GM12873 (cell line): ENCODE data around the gene ZFHX2.
A peak's percentile ranks its signal among the peaks of the same experiment; 100 is the strongest.

Experiments
- TF ChIP-seq, protein P1 (sequence below): IDR thresholded peaks from 2 replicates; pipeline ENCODE4 v1.5.1; 2012; ENCODE audit warnings: low read depth, mild to moderate bottlenecking, moderate library complexity, low read length, control low read depth; ENCODE audit not compliant: insufficient read depth; ENCODE audit errors: missing control alignments

ZFHX2 gene

DNA sequence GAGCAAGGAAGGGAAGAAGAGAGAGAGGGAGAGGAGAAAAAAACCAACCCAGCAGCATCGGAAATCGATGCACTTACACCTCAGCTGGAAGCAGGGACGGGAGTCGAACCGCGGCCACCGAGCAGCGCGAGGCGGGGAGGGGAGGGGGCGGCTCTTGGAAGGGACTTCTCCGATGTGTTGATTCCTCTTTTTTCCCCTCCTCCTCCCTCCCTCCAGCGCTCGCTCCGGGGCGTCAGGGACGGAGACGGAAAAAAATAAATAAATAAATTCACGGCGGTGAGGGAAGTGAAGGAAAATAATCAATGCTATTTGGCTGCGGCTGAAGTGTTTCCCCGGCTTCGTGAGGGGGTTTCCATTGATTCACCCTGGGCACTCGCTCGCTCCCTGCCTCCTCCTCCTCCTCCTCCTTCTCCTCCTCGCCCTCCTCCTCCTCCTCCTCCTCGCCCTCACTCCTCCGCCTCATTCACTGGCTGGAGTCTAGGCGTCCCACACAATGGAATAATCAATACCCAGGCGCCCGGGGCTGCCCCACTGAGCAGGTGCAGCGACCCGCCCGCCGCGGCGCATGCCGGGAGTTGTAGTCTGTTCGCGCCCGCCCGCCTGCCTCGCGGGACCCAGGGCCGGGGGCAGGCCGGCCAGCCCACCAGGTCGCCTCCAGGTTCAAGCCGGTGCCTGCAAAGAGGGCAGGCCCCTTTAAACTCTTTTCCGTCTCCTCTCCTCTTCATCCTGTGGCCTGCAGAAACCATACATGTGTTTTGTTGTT lies at the start of gene ZFHX2:
Gene ZFHX2, minus strand, starts transcription at position 500 of the 763 bp plus-strand sequence. CDS start 16,440 bp downstream, outside the sequence.
- TF ChIP-seq, protein P1, sequence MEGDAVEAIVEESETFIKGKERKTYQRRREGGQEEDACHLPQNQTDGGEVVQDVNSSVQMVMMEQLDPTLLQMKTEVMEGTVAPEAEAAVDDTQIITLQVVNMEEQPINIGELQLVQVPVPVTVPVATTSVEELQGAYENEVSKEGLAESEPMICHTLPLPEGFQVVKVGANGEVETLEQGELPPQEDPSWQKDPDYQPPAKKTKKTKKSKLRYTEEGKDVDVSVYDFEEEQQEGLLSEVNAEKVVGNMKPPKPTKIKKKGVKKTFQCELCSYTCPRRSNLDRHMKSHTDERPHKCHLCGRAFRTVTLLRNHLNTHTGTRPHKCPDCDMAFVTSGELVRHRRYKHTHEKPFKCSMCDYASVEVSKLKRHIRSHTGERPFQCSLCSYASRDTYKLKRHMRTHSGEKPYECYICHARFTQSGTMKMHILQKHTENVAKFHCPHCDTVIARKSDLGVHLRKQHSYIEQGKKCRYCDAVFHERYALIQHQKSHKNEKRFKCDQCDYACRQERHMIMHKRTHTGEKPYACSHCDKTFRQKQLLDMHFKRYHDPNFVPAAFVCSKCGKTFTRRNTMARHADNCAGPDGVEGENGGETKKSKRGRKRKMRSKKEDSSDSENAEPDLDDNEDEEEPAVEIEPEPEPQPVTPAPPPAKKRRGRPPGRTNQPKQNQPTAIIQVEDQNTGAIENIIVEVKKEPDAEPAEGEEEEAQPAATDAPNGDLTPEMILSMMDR, result no peak

DNA sequence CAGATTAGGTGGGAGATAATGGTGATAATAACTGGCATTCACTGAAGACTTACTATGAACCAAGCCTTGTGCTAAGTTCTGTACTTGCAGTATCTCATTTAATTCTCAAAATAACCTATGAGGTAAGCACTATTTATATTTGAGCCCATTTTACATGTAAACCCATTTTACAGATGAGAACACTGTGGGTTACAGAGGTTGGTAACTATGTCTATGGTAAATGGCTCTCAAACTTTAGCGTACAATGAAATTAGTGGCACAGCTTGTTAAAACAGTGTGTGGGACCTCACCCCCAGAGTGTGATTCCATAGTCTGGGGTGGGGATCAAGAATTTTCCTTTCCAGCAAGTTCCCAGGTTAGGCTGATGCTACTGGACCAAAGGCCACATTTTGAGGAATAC lies 49.2 kb upstream of the ZFHX2 start:
- TF ChIP-seq, protein P1, result no peak

DNA sequence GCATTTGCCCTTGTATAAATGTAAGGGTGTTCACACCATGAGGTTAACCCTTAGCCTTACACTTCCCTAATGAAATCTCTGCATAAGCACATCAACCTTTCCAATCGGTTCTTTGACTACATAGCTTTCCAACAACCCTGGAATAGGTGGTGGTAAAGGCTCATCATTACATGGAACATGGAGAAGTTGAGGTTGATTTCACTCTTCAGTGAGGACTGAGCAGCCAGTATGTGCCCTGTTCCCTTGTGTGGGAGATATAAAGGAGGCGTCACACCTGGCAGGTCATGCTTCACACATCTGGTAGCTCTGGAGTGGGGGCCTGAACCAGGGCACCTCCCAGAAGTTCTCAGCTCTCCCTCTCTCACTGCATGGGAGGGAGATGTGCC lies 48.8 kb upstream of the ZFHX2 start:
- TF ChIP-seq, protein P1, result no peak

DNA sequence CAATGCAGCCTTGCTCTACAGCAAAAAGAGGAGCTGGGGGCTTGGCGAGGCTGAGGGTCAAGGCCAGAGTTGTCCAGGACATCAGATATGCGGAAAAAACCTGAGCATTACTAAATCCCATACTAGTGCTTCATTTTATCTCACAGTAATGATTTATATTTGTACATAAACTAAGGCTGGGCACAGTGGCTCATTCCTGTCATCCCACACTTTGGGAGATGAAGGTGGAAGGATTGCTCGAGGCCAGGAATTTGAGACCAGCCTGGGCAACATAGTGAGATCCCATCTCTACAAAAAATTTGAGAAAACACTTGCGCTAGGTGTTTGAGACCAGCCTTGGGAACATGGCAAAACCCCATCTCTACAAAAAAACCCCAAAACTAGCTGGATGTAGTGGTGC lies 38.6 kb upstream of the ZFHX2 start:
- TF ChIP-seq, protein P1, result no peak

DNA sequence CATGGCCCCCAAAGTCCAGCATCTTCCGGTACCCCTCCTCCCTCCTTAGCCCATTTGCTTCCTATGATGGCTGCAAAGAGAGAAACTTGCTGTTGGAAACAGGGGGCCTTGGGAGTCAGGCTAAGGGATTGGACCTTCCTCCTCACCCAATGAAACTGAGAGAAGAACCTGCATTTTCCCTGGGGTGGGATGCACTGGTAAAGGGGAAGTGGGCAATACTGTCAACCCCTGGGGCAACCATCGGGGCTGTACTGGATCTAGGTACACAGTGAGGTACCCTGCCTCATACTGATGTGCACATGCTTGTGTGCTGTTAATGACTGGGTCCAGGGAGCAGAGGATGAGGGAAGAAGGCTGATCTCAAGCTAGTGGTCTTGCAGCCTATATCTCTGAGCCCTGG lies 38.0 kb upstream of the ZFHX2 start:
- TF ChIP-seq, protein P1, result no peak

DNA sequence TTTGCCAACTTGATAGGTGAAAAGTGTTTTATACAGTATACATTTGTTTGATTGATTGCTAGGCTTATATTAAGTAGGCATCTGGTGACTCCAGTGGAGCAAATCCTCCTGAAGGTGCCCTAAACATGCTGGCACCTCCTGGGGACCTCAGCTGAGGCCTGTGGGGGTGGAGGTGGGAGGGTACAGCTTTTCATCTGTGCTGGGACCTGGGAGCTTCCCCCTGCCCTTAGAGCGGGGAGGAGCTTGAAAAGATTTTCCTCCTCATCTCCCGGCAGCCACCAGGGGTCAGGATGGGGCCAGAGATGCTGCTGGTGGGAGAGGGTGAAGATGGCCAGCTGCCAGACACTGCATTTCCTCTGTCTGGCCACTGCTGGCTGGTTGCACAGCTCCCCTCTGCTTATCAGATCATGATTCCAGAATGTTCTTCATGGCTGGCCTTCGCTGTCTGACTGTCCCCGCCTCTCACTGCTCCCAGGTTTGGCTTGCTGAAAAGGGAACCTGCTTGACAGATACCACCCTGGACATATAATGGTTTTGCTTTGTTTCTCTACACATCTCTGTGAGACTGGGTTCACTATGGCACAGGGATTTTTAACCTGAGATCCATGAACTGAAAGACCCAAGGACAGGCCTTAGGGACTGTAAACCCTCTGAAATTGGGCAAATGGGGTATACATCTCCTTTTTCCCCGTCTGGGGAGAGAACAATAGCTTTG lies 37.5 kb upstream of the ZFHX2 start:
- TF ChIP-seq, protein P1, result peak; percentile 95

DNA sequence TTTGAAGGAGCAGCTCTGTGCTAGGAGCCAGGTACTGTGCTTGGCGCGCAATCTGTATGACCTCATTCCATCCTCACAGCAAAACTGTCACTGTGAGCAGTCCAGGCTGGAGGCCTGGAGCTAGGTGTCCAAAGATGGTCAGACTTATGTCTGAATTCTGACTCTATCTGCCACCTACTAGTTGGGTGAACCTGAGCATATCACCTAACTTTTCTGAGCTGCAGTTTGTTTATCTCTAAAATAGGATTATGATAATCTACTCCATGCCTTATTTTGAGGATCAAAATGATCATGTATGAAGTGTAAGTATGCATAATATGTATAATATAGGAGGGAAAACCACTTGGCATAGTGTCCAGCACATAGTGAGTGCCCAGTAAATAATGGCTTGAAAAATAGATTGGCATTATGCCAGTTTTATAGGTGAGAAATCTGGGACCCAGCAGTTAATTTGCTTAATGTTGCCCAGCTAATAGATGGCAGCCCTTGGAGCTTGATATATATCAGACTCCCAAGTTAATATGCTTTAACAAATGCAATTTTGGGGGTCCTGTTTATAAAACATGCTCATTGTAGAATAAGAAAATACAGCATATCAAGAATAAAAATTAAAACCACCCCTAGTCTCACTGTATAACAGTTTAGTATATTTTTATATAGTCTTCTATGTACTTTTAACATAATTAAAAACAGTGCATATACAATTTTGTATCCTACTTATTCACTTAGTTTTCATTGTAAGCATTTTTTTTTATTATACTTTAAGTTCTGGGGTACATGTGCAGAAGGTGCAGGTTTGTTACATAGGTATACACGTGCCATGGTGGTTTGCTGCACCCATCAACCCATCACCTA lies 31.6 kb upstream of the ZFHX2 start:
- TF ChIP-seq, protein P1, result no peak
